Progenitor cell of endocrine pancreas (in vitro differentiated cells): ENCODE measurements around the gene INSM1. TPM values are rescaled to one million over a fixed set of nuclear protein-coding genes. Genes with fewer than 3 reads are reported as not detected.

ENCODE experiments used
- DNase-seq: peaks from one replicate; pipeline ENCODE4 v3.0.0; 2021; ENCODE audit warnings: low spot score; ENCODE audit not compliant: unreplicated experiment
- H3K27ac Mint-ChIP-seq: 2 replicates; pipeline ENCODE4 v1.8.0; 2021; ENCODE audit warnings: mild to moderate bottlenecking, moderate library complexity, mixed read lengths
- H3K27me3 Mint-ChIP-seq: 2 replicates; pipeline ENCODE4 v1.8.0; 2021; ENCODE audit warnings: mixed read lengths
- H3K36me3 Mint-ChIP-seq: 2 replicates; pipeline ENCODE4 v1.8.0; 2022; ENCODE audit warnings: mixed read lengths; ENCODE audit not compliant: insufficient read depth
- H3K4me1 Mint-ChIP-seq: 2 replicates; pipeline ENCODE4 v1.8.0; 2021; ENCODE audit warnings: low read depth, mixed read lengths
- H3K4me3 Mint-ChIP-seq: 2 replicates; pipeline ENCODE4 v1.8.0; 2021; ENCODE audit warnings: low read depth, mild to moderate bottlenecking, moderate library complexity, mixed read lengths
- H3K9me3 Mint-ChIP-seq: 2 replicates; pipeline ENCODE4 v1.8.0; 2021; ENCODE audit warnings: low read depth, mixed read lengths
- total RNA-seq: library from RNA; stranded (reverse); gene quantifications from 2 replicates; pipeline ENCODE4 v1.2.1, GENCODE V29; 2021
- TF ChIP-seq, protein P1 (sequence below): fragments of 200-600 bp; sonication (generic); IDR thresholded peaks from one replicate; pipeline ENCODE4 v1.5.0; 2021; ENCODE audit warnings: antibody characterized with exemption, mild to moderate bottlenecking; ENCODE audit not compliant: unreplicated experiment

Gene INSM1
- total RNA-seq, 1 donor from 2014 or later: 46.1 TPM

DNA sequence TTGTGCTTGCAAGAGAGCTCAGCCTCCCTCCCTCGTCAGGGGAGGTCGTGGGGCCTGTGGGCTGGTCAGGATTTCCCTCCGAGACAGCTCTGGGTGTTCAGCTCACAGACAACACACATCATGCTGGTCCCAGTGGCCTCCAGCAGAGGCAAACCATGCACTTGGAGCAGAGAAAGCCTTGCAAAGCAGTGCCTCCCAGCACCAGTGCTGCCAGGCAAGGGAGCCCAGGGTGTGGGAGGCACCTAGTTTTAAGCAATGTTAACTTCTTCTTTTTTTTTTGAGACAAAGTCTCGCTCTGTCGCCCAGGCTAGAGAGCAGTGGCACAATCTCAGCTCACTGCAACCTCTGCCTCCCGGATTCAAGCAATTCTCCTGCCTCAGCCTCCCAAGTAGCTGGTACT lies 34.0 kb upstream of the INSM1 start:
- TF ChIP-seq, protein P1, sequence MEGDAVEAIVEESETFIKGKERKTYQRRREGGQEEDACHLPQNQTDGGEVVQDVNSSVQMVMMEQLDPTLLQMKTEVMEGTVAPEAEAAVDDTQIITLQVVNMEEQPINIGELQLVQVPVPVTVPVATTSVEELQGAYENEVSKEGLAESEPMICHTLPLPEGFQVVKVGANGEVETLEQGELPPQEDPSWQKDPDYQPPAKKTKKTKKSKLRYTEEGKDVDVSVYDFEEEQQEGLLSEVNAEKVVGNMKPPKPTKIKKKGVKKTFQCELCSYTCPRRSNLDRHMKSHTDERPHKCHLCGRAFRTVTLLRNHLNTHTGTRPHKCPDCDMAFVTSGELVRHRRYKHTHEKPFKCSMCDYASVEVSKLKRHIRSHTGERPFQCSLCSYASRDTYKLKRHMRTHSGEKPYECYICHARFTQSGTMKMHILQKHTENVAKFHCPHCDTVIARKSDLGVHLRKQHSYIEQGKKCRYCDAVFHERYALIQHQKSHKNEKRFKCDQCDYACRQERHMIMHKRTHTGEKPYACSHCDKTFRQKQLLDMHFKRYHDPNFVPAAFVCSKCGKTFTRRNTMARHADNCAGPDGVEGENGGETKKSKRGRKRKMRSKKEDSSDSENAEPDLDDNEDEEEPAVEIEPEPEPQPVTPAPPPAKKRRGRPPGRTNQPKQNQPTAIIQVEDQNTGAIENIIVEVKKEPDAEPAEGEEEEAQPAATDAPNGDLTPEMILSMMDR: no peak
- H3K36me3 Mint-ChIP-seq: no peaks in the 10 kb centered on the region
- peaks cover 3% of the 10 kb centered on the region for H3K4me1 Mint-ChIP-seq
- no peak for DNase-seq
- peaks cover 4% of the 10 kb centered on the region for H3K27me3 Mint-ChIP-seq
- H3K4me3 Mint-ChIP-seq: no peak overlapping the region
- no peaks in the 10 kb centered on the region for H3K9me3 Mint-ChIP-seq
- no peak overlapping the region for H3K27ac Mint-ChIP-seq

DNA sequence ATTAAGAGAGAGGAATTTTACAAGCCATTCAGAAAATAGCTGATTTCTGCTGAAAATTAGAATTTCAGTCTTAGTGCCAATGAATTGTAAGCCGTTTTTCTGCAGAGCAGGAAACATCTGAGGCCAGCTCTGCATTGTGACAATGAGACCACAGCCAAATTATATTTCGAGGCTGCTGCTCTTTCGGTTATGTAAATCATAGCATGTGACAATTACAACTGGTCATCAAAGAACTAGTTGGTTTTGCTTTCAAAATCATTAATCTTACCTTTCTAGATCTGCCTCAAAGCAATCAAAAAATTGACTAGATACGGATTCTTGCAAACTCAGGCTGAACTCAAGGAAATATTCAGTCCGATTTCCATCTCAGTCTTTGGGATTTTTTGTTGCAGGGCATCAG lies 33.4 kb upstream of the INSM1 start:
- DNase-seq: no peak
- H3K4me3 Mint-ChIP-seq: no peak overlapping the region
- peaks cover 3% of the 10 kb centered on the region for H3K4me1 Mint-ChIP-seq
- H3K27me3 Mint-ChIP-seq: peaks cover 4% of the 10 kb centered on the region
- no peaks in the 10 kb centered on the region for H3K9me3 Mint-ChIP-seq
- TF ChIP-seq, protein P1: no peak
- no peak overlapping the region for H3K27ac Mint-ChIP-seq
- no peaks in the 10 kb centered on the region for H3K36me3 Mint-ChIP-seq

DNA sequence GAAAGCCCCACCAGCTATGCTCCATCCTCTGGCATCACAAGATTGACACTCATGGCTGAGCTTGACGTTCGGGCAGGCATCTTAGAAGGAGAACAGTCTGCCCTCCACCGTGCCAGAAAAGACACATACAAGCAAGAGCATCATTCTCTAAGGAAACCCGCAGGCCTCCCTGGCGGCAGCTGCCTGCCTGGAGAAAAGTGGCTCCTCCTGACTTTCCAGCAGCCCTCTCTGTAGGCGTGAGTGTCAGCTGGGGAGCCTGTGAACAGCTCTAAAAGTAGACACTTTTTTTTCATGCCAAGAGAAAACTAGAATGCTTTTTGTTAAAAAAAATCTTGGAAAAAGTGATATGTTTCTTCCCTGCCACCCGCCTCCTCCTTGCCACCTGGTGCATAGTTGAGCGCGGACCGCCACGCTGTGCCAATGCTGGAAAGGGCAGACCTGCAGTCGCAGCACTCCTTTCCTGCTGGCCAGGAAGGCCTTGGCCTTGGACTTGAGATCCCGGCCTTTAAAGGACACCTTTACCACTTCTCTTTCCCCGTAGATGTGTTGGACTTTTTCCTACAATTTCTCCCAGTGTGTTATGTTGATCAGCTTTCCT lies 29.7 kb upstream of the INSM1 start:
- Mint-ChIP-seq H3K27me3 (peaks cover 16% of the 10 kb centered on the region), H3K36me3 (no peaks in the 10 kb centered on the region), H3K4me1 (no peaks in the 10 kb centered on the region), H3K27ac (no peak overlapping the region), H3K4me3 (no peak overlapping the region), H3K9me3 (no peaks in the 10 kb centered on the region)
- TF ChIP-seq, protein P1: no peak
- DNase-seq: no peak

DNA sequence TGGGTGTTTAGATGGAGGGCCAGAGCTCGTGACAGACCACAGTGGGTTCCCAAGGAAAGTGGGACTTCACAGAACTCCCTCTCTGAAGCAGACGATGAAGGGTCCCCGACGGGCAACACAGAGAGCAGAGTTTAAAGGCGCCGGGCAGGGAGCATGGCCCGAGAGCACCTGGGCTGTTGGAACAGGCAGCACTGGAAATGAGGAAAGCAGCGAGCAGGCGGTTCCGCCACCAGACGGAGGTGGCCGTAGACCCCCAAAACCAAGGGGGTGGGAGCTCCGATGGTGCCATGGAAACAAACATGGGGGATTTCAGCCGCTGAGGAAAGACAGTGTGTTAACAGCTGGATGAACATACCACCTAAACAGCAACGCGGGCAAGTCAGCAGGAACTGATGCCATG lies 27.5 kb upstream of the INSM1 start:
- Mint-ChIP-seq H3K4me1 (no peaks in the 10 kb centered on the region), H3K27me3 (peaks cover 16% of the 10 kb centered on the region), H3K27ac (no peak overlapping the region), H3K4me3 (no peak overlapping the region), H3K9me3 (no peaks in the 10 kb centered on the region), H3K36me3 (no peaks in the 10 kb centered on the region)
- TF ChIP-seq, protein P1: no peak
- DNase-seq: no peak

DNA sequence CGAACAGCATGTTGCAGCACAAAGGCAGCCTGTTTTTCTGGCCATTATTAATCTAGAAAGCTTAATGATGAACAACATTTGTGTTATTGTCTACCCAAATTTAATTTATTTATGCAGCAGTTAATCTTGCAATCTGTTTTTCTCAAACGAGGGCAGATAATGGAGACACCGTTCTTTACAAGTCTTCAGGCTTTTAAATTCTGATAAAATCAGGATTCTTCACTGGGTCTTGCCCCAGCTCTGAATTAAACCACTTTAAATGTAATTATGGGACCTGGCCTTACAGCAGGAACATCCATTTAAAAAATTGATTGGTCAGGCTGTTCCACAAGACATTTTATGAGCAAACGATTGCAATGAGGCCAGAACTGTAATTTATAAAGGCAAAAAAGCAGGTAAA lies 26.5 kb upstream of the INSM1 start:
- H3K9me3 Mint-ChIP-seq: no peaks in the 10 kb centered on the region
- peaks cover 16% of the 10 kb centered on the region for H3K27me3 Mint-ChIP-seq
- H3K36me3 Mint-ChIP-seq: no peaks in the 10 kb centered on the region
- no peak overlapping the region for H3K27ac Mint-ChIP-seq
- H3K4me3 Mint-ChIP-seq: no peak overlapping the region
- TF ChIP-seq, protein P1: no peak
- DNase-seq: no peak
- H3K4me1 Mint-ChIP-seq: no peaks in the 10 kb centered on the region
